PC-9 (cell line): ENCODE results near the gene ARL13B. TPM values are rescaled to one million over a fixed set of nuclear protein-coding genes. Genes with fewer than 3 reads are reported as not detected.
"Not testable (repeated sequence)": the region's sequence is repeated elsewhere in the genome, so short reads cannot be mapped to it uniquely, and the experiment has no call there.

Experiments
- BruUV-seq: library from RNA; stranded (reverse); fragments of 400-500 nt; replicated peaks from 2 replicates; lab custom pipeline; 2021; lab: Mats Ljungman, UMichigan
- CTCF ChIA-PET: fragments of 300-600 bp; sonication (Branson Sonifier 250); formaldehyde crosslinking; loops from one replicate; lab custom pipeline; 2022; ENCODE audit warnings: antibody characterized with exemption; lab: Charles Lee
- POLR2A ChIA-PET: fragments of 300-600 bp; sonication (Branson Sonifier 250); formaldehyde crosslinking; loops from one replicate; lab custom pipeline; 2022; ENCODE audit warnings: antibody characterized with exemption; ENCODE audit not compliant: unreplicated experiment; lab: Charles Lee
- DNase-seq, 2 experiments: peaks; one replicate each; pipeline versions ENCODE4 v3.0.0 to v3.0.0-alpha.2; 2015 to 2022; ENCODE audit warnings: mixed read lengths in 1 of 2
- H2AFZ ChIP-seq: fragments of 200-600 bp; sonication (generic); 2 replicates; pipeline ENCODE4 v1.8.1; 2017; ENCODE audit warnings: antibody characterized with exemption
- H3F3A ChIP-seq: fragments of 200-600 bp; sonication (generic); 2 replicates; pipeline ENCODE4 v1.8.1; 2017; ENCODE audit warnings: antibody characterized with exemption, mild to moderate bottlenecking, low read depth; ENCODE audit not compliant: insufficient read depth
- H3K27ac ChIP-seq: fragments of 200-600 bp; sonication (generic); 2 replicates; pipeline ENCODE4 v1.6.1; 2016; ENCODE audit warnings: mixed run types
- H3K27me3 ChIP-seq: fragments of 200-600 bp; sonication (generic); 2 replicates; pipeline ENCODE4 v1.6.1; 2016; ENCODE audit warnings: low read depth, mixed run types; ENCODE audit not compliant: insufficient read depth
- H3K36me3 ChIP-seq: fragments of 200-600 bp; sonication (generic); 2 replicates; pipeline ENCODE4 v1.6.1; 2016; ENCODE audit warnings: low read depth, mixed run types
- H3K4me1 ChIP-seq: fragments of 200-600 bp; sonication (generic); replicated peaks from 2 replicates; pipeline ENCODE4 v1.6.1; 2016; ENCODE audit warnings: mixed run types; ENCODE audit not compliant: insufficient read depth
- H3K4me2 ChIP-seq: fragments of 200-600 bp; sonication (generic); 2 replicates; pipeline ENCODE4 v1.6.1; 2017; ENCODE audit warnings: mixed run types
- H3K4me3 ChIP-seq: fragments of 200-600 bp; sonication (generic); 2 replicates; pipeline ENCODE4 v1.6.1; 2016; ENCODE audit warnings: mixed run types
- H3K79me2 ChIP-seq: fragments of 200-600 bp; sonication (generic); 2 replicates; pipeline ENCODE4 v1.6.1; 2017; ENCODE audit warnings: low read depth, mixed run types
- H3K9me2 ChIP-seq: fragments of 200-600 bp; sonication (generic); 2 replicates; pipeline ENCODE4 v1.8.1; 2017; ENCODE audit warnings: mild to moderate bottlenecking; ENCODE audit not compliant: insufficient read depth
- H3K9me3 ChIP-seq: fragments of 200-600 bp; sonication (generic); 2 replicates; pipeline ENCODE4 v1.8.1; 2016; ENCODE audit warnings: low read depth; ENCODE audit not compliant: insufficient read depth
- H4K20me1 ChIP-seq: fragments of 200-600 bp; sonication (generic); 2 replicates; pipeline ENCODE4 v1.8.1; 2017; ENCODE audit not compliant: insufficient read depth
- CTCF ChIP-seq: fragments of 200-600 bp; sonication (generic); conservative IDR thresholded peaks from 2 replicates; pipeline ENCODE4 v1.6.1; 2017; ENCODE audit warnings: mixed run types, antibody characterized with exemption, mild to moderate bottlenecking, moderate library complexity
- EZH2 ChIP-seq: fragments of 200-600 bp; sonication (generic); IDR thresholded peaks from 2 replicates; pipeline ENCODE4 v1.8.0; 2017; ENCODE audit warnings: antibody characterized with exemption, low read depth
- intact Hi-C: fragments of 100-400 bp; cut with micrococcal nuclease; formaldehyde crosslinking; loops from one replicate; pipeline ENCODE4 v1.10.0; 2022; ENCODE audit not compliant: unreplicated experiment
- total RNA-seq: library from RNA; stranded (reverse); gene quantifications from 2 replicates; pipeline ENCODE4 v1.2.3, GENCODE V29; 2021

ARL13B gene
- total RNA-seq, 1 experiment from 2014 or later = 20.2 TPM

- H3K4me2 ChIP-seq = no peak overlapping the region
- no peaks in the 10 kb centered on the region for H4K20me1 ChIP-seq
- ChIA-PET CTCF (no interaction called here), POLR2A (no interaction called here)
- H3K79me2 ChIP-seq = no peaks in the 10 kb centered on the region
- peak in 1 of 2 experiments; percentile 21 for DNase-seq
- TF ChIP-seq EZH2 (no peak), CTCF (no peak)
- no peaks in the 10 kb centered on the region for H3K4me1 ChIP-seq
- H2AFZ ChIP-seq = no peak overlapping the region
- no peaks in the 10 kb centered on the region for H3K9me3 ChIP-seq
- no TSS peak for BruUV-seq
- H3K27me3 ChIP-seq = no peaks in the 10 kb centered on the region
- H3K4me3 ChIP-seq = no peak overlapping the region
- H3K27ac ChIP-seq = no peak overlapping the region
- H3K9me2 ChIP-seq = no peaks in the 10 kb centered on the region
- intact Hi-C loops = no loop called here
- H3F3A ChIP-seq = peaks cover under 1% of the 10 kb centered on the region; the same call in 1 of the 2 replicates
- no peaks in the 10 kb centered on the region for H3K36me3 ChIP-seq
These were observed 91.8 kb downstream of the ARL13B start for GRCh38 chr3:94071713-94072284.

- H3K4me3 ChIP-seq = no peak overlapping the region
- DNase-seq = peak in 1 of 2 experiments; percentile 33
- ChIA-PET CTCF (no interaction called here), POLR2A (no interaction called here)
- TF ChIP-seq EZH2 = no peak
- no peak for TF ChIP-seq CTCF
- H3K79me2 ChIP-seq = no peaks in the 10 kb centered on the region
- H3K4me2 ChIP-seq = no peak overlapping the region
- H3K9me2 ChIP-seq = no peaks in the 10 kb centered on the region
- no peak overlapping the region for H2AFZ ChIP-seq
- no peaks in the 10 kb centered on the region for H3K27me3 ChIP-seq
- H4K20me1 ChIP-seq = no peaks in the 10 kb centered on the region; the same call in 1 of the 2 replicates
- intact Hi-C loops = no loop called here
- no peaks in the 10 kb centered on the region for H3K4me1 ChIP-seq
- H3F3A ChIP-seq = no peaks in the 10 kb centered on the region
- no TSS peak for BruUV-seq
- no peaks in the 10 kb centered on the region for H3K9me3 ChIP-seq
- no peaks in the 10 kb centered on the region for H3K36me3 ChIP-seq
- H3K27ac ChIP-seq = no peak overlapping the region
These were observed 96.1 kb downstream of the ARL13B start for GRCh38 chr3:94076055-94076454.

GRCh38 chr3:94080552-94080951, 100.6 kb downstream of the ARL13B start:
- H3K4me2 ChIP-seq, CTCF ChIA-PET, H4K20me1 ChIP-seq, BruUV-seq, H3K4me1 ChIP-seq, H3K36me3 ChIP-seq, H3K9me2 ChIP-seq, H3K4me3 ChIP-seq, H3K9me3 ChIP-seq, H3K79me2 ChIP-seq, H3K27ac ChIP-seq, H2AFZ ChIP-seq, H3K27me3 ChIP-seq, POLR2A ChIA-PET, H3F3A ChIP-seq, intact Hi-C loops: not testable (repeated sequence)
- DNase-seq = peak; percentile 8 to 17

GRCh38 chr3:94081884-94082283, 101.9 kb downstream of the ARL13B start:
- no TSS peak for BruUV-seq
- Histone ChIP-seq H3K9me3 (no peaks in the 10 kb centered on the region), H3K27ac (no peak overlapping the region), H2AFZ (no peak overlapping the region), H3K4me3 (no peak overlapping the region), H3K9me2 (no peaks in the 10 kb centered on the region), H3K27me3 (no peaks in the 10 kb centered on the region), H3K4me1 (no peaks in the 10 kb centered on the region), H3K4me2 (no peak overlapping the region), H3K36me3 (no peaks in the 10 kb centered on the region), H3F3A (no peaks in the 10 kb centered on the region), H4K20me1 (no peaks in the 10 kb centered on the region; the same call in 1 of the 2 replicates), H3K79me2 (no peaks in the 10 kb centered on the region)
- POLR2A ChIA-PET = no interaction called here
- DNase-seq = peak in 1 of 2 experiments; percentile 33
- CTCF ChIA-PET = no interaction called here
- no peak for TF ChIP-seq EZH2
- no peak for TF ChIP-seq CTCF
- intact Hi-C loops = no loop called here
